ENCODE results near the gene SDK1.

Gene SDK1

GRCh38 chr7:3893789-3894153 lies 592.7 kb downstream of the SDK1 start:
- DNase-seq = no peak

GRCh38 chr7:3895341-3896116 lies 594.5 kb downstream of the SDK1 start:
- no peak for DNase-seq

- no peak for DNase-seq
These were observed 595.2 kb downstream of the SDK1 start for GRCh38 chr7:3896169-3896765.

GRCh38 chr7:3897430-3898372 lies 596.6 kb downstream of the SDK1 start:
- DNase-seq = no peak

GRCh38 chr7:3899559-3899991 lies 598.5 kb downstream of the SDK1 start:
- no peak for DNase-seq

- DNase-seq = no peak
These were observed 607.1 kb downstream of the SDK1 start for GRCh38 chr7:3908153-3908552.

DNA sequence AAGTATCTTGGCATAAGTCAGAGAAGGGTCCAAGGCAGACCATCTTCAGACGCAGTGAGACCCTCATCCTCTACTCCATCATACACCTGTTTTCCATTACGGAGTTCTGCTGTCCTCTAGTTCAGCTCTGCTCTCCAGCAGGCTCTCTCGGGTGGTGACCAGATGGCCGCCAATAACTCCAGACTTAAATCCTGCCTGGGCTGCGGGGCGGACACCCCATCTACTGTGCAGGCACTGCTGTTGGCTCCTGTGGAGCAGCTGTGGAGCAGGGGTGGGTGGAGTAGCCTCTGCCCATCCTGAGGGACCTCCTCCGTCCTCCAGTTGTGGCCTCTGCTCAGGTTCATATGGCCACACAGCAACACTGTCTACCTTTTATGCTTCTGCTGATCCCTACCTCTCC lies 608.1 kb downstream of the SDK1 start:
- no peak for DNase-seq

DNA sequence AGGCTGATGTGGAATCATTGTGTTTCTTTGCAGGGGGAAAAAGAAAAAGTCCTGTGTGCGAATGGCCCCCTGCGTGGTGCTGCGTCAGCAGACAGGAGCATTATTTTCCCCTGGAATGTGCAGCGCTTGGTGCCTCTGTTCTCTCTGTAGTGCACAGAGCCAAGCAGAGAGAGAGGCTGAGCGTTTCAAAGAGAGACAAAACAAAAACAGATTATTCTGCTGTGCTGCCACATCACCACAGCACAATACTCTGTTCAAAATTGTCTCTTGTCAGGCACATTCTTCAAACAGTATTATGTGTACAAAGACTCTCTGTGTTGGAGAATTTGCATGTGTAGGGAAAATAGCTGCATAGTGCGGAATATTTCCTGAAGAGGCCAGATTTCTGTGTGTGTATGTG lies 609.0 kb downstream of the SDK1 start:
- no peak for DNase-seq

DNA sequence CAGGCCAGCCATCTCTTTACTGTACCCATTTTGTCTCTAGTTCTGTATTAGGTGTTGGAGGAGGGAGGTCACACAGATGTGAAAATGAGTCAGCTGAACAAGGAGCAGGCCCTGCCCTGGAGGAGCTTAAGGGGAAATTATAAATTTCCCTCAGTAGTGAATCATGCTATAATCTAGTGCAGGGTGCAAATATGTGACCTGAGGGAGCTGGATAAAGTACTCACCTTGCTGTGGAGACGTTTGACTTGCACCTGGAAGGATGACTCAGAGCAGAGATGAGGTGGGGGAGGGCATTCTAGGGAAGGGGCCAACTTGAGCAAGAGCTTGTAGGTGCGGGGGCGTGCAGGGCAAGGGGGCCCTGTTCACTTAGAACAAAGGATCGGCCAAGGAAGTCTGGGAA lies 610.6 kb downstream of the SDK1 start:
- DNase-seq = no peak

- no peak for DNase-seq
These were observed 611.2 kb downstream of the SDK1 start for GRCh38 chr7:3912291-3912690.

GRCh38 chr7:3914051-3914775 lies 613.2 kb downstream of the SDK1 start:
- DNase-seq = no peak

DNA sequence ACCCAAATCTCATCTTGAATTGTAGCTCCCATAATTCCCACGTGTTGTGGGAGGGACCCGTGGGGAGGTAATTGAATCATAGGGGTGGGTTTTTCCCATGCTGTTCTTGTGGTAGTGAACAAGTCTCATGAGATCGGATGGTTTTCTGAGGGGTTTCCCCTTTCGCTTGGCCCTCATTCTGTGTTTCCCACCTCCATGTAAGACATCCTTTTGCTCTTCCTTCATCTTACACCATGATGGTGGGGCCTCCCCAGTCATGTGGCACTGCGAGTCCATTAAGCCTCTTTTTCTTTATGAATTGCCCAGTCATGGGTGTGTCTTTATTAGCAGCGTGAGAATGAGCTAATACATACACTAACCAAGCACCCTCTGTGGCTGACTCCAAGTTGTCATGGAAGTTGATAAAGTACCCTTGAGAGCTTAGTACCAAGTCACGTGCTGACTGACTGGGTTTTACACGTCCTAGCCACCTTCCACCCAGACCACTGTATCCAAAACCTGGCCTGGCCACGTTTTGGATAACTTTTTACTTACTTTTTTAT lies 614.4 kb downstream of the SDK1 start:
- no peak for DNase-seq

- no peak for DNase-seq
These were observed 615.1 kb downstream of the SDK1 start for GRCh38 chr7:3916146-3916545.

DNA sequence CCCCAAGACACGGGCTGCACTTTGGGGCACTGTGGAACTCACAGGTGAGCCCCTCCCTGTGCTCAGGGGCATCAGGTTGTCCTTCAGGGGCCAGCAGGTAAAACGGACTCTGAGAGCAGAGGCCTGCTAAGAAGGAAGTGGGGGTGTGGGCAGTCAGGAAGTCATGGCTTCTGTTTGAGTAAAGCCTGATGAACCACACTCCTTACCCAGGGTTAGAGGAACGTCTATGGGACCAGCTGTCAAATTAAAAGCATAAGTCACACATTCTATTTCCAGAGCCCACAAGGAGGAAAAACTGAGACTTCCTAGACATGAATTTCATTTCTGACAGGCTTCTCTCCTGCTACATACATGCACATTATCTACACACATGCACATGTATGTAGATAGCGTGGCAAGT lies 616.4 kb downstream of the SDK1 start:
- DNase-seq = no peak

GRCh38 chr7:3918576-3918975 lies 617.5 kb downstream of the SDK1 start:
- DNase-seq = no peak

GRCh38 chr7:3922175-3922635 lies 621.2 kb downstream of the SDK1 start:
- no peak for DNase-seq

DNA sequence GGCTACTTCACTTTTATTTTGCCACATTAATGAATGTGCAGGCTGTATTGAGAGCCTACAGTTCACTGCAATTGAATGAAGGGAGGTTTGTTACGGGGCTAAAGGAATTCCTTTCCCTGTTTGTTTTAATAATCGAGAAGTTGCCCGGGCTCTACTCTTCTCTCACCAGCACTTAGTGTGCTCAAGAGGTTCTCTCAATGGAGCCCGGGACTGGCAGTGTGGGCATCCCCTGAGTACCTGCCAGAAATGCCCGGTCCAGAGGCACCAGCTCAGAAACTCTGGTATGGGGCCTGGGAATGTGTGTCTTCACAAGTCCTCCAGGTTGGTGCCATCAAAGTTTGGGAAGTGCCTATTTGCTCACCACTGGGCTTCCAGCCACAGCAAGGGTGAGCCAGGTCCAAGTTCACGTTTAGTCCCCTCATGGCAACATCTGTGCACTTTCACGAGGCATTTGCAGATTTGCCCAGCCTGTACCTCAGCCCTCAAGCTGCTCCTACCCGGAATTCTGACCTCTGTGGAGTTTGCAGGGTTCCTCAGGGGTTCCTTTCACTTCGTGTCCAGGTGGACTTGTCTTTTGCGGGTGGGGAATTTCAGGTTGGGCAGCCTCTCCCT lies 622.4 kb downstream of the SDK1 start:
- no peak for DNase-seq

DNA sequence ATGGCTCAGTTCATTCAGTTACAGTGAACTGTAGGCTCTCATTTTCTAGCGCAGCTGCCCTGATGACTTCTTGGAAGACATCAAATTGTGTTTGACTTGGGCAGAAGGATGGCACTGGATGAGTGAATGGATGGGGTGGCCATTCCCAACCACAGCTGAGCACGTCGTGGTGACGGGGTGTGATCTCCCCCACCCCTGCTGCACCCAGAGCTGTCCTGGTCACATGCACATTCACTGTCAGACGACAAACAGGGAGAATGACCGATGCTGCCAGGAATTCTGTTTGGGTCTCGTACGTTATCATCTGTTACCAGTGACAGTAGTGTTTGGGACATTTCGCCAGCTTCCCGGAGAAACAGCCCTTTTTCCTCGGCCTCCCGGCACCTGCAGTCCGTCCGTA lies 623.2 kb downstream of the SDK1 start:
- DNase-seq = no peak

DNA sequence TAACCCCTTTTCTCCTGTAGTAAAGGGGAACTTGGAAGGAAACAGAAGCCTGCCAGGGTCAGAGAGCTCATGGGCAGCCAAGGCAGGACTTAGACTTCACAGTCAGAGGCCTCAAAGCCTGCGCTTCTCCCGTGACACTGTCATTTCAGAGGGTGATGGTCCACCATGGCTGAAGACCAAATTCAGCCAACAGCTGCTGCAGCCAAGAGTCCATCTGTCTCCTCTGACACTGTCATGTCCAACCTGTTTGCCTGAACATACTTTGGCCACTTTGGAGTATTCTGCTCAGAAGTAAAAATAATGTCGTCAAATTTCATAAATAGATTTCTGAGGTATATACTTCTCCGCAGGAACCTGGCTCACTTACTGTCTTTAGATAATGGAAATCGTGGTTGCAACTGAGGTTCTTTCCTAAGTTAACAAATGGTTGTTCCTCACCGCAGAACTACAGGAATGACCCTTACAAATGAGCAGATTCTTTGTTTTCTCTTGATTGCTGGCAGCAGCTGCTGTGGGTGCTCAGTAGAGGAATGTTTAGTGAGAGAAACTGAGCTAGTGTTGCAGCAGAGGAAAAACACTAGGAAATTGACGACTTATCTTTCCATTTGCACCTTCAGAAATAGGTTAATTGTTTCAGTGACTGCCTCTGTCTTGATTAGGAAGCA lies 626.5 kb downstream of the SDK1 start:
- DNase-seq = no peak

DNA sequence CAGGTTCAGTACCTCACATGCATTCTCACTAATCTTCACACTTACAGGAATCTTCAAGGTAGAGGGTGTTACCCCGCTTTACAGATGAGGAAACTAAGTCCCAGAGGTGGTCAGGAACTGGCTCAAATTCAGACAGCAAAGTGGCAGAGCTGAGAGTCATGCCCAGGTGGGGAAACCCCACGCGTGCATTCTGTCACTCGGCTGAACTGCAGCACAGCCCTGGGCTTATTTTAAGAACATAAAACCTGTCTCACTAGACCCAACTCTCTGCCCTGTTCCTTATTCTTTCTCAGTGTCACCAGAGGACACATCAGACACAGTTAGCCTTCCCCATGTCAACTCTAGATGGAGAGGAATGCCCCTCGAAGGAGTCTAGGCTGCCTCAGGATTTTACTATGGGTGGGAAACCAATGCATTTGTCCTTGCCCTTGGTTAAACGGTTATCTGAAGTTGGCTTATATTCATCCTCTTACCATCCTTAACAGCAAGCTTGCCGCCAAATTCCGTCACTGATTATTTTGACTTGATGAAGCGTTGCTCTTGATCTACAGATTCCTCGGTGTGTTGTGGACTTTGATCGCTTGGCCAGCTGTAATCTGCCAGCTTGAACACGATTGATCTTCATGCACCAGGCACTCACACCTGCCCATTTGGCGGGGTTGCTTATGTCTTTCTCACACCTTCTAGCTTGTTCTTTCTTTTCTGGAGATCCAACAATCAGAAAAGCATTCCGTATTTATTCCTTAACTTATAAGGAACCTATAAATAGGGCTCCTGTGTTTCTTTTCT lies 627.9 kb downstream of the SDK1 start:
- DNase-seq = no peak

- DNase-seq = no peak
These were observed 630.8 kb downstream of the SDK1 start for GRCh38 chr7:3931843-3932242.
